ENCODE results near the gene TMEM116.

- TF ChIP-seq EP300 (IDR thresholded peaks at IDR 0.05) (no peak), POLR2A (IDR thresholded peaks at IDR 0.05) (no peak)
These were observed 3.0 kb upstream of the TMEM116 start for GRCh38 chr12:112015938-112016337.

Measured in sigmoid colon (tissue), 4 donors.